GM21367 (cell line): ENCODE data around the gene KIF4B.
"Not testable (repeated sequence)": the region's sequence is repeated elsewhere in the genome, so short reads cannot be mapped to it uniquely, and the experiment has no call there.

ENCODE experiments used
- ATAC-seq: cut with Tn5 transposase; IDR thresholded peaks from one replicate; pipeline ENCODE4 v1.9.1; 2021; ENCODE audit not compliant: unreplicated experiment

Gene KIF4B, protein sequence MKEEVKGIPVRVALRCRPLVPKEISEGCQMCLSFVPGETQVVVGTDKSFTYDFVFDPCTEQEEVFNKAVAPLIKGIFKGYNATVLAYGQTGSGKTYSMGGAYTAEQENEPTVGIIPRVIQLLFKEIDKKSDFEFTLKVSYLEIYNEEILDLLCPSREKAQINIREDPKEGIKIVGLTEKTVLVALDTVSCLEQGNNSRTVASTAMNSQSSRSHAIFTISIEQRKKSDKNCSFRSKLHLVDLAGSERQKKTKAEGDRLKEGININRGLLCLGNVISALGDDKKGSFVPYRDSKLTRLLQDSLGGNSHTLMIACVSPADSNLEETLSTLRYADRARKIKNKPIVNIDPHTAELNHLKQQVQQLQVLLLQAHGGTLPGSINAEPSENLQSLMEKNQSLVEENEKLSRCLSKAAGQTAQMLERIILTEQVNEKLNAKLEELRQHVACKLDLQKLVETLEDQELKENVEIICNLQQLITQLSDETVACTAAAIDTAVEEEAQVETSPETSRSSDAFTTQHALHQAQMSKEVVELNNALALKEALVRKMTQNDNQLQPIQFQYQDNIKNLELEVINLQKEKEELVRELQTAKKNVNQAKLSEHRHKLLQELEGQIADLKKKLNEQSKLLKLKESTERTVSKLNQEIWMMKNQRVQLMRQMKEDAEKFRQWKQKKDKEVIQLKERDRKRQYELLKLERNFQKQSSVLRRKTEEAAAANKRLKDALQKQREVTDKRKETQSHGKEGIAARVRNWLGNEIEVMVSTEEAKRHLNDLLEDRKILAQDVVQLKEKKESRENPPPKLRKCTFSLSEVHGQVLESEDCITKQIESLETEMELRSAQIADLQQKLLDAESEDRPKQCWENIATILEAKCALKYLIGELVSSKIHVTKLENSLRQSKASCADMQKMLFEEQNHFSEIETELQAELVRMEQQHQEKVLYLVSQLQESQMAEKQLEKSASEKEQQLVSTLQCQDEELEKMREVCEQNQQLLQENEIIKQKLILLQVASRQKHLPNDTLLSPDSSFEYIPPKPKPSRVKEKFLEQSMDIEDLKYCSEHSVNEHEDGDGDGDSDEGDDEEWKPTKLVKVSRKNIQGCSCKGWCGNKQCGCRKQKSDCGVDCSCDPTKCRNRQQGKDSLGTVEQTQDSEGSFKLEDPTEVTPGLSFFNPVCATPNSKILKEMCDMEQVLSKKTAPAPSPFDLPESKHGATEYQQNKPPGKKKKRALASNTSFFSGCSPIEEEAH

DNA sequence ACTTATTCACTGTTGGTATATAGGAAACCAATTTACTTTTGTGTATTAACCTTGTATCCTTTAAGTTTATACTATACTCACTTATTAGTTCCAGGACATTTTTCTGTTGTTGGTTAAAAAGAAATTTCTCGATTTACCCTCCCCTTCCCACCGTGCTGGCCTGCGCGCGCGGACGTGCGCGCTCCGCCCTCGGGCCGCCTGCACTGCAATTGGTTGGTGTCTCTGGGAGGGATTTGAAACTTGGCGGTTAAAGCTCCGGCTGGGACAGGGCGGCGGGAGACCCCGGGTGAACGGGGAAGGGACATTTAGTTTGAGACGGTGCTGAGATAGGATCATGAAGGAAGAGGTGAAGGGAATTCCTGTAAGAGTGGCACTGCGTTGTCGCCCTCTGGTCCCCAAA lies at the start of gene KIF4B:
Gene KIF4B, plus strand, starts transcription at position 230 of the 400 bp plus-strand sequence. Its CDS starts 105 bp downstream, at position 335.
- no peak for ATAC-seq

GRCh38 chr5:154966081-154966841 lies 47.3 kb upstream of the KIF4B start:
- ATAC-seq = no peak

DNA sequence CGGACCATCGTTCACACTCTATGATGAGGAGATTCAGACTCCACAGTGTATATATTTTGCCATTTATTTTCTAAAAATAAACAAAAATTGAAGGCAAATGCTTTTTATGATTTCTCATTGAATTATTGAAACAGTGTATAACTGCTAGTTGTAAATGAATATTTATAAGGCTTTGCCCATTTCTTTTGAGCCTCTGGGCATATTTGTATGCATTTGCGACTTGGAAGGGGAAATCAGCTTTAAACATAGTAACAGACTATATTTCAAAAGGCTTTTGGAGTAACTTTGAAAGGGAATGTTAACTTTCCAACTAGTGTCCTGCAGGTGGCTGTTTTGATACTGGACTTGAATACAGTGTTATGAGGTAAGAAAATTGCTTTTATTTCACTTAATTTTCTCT lies 46.7 kb upstream of the KIF4B start:
- ATAC-seq = no peak

GRCh38 chr5:154967421-154968024 lies 46.0 kb upstream of the KIF4B start:
- no peak for ATAC-seq

GRCh38 chr5:154968953-154969352 lies 44.6 kb upstream of the KIF4B start:
- no peak for ATAC-seq

GRCh38 chr5:154970759-154971158 lies 42.8 kb upstream of the KIF4B start:
- ATAC-seq = no peak

DNA sequence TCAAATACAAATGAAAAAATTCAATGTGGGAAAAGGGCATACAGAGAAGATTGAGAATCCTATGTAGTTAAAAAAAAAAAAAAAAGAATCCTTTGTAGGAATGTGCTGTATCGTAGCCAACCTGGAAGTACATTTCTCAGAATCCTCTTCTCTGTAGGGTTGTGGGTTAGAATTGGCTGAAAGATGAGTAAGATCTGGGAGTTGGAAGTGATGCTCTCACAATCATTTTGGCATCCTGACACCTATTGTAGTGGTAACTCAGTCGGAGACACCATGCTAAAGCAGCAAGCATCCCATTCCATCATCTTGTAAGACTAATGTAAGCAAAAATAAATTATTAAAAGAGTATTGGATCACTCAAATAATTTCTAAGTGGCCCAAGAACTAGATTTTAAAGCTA lies 42.1 kb upstream of the KIF4B start:
- ATAC-seq = no peak

DNA sequence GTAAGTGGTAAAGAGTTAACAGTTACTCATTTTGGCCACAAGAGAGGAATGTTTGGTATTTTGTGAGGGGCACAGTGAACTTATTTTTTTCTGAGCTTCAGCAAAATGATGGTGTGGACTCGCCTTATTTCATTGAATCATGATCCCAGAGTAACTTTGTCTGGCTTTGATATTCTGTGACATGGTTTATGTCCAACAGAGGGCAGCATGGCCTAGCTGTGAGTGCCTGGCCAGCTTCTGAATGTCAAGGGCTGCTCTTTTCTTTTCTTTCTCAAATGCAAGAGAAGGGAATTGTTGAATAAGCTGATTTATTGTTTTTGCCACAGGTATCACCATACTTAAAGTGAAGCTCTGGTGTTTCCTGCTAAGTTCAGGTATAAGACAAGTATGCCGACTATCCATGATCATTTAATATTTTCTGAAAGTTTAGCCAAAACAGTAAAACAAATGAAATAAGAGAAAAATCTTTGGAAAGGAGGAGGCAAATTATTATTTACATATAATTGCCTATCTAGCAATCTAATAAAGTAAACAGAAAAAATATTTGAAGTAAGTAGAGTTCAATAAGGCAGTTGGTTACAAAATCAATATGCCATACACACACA lies 41.0 kb upstream of the KIF4B start:
- no peak for ATAC-seq

GRCh38 chr5:154976082-154976481 lies 37.5 kb upstream of the KIF4B start:
- not testable (repeated sequence) for ATAC-seq

DNA sequence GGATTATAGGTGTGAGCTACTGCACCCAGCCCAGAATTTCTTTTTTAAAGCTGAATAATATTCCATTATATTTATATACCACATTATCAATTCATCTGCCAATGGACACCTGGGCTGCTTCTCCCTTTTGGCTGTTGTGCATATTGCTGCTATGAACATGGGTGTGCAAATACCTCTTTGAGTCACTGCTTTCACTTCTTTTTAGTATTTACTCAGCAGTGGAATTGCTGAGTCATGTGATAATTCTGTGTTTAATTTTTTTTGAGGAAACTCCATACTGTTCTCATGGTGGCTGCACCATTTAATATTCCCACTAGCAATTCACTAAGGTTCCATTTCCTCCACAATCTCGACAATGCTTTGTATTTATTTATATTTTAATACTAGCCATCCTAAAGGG lies 36.1 kb upstream of the KIF4B start:
- ATAC-seq = no peak

DNA sequence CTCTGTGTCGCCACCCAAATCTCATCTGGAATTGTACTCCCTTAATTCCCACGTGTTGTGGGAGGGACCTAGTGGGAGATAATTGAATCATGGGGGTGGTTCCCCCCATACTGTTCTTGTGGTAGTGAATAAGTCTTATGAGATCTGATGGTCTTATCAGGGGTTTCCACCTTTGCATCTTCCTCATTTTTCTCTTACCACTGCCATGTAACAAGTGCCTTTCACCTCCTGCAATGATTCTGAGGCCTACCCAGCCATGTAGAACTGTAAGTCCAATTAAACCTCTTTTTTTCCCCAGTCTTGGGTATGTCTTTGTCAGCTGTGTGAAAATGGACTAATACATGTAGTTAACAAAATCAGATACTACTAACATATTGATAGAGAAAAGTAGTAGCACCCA lies 35.3 kb upstream of the KIF4B start:
- not testable (repeated sequence) for ATAC-seq

DNA sequence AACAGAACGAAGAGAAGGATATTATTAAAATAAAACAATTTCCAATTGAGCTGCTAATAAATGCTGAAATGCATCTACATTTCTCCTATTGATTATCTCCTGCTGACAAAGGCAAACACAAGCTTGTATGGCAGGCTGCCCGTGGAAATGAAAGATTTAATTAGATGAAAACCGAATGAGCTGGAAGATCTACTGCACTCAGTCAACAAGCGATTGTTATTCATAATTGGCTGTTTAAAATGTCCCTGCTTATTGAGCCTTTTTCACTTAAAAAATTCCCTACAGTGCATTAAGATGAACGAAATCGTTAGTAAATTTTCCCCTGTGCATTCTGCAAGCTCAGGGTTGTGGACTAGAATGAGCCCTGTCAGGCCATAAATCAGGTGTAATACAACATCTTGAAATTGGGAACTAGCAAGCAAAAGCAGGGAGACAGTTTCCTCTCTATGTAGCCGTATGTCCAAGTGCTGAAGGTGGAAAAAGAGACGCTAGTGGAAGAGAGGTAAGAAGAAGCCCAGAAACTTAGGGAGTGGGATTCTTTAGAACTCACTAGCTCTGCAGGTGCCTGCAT lies 28.5 kb upstream of the KIF4B start:
- ATAC-seq = no peak

DNA sequence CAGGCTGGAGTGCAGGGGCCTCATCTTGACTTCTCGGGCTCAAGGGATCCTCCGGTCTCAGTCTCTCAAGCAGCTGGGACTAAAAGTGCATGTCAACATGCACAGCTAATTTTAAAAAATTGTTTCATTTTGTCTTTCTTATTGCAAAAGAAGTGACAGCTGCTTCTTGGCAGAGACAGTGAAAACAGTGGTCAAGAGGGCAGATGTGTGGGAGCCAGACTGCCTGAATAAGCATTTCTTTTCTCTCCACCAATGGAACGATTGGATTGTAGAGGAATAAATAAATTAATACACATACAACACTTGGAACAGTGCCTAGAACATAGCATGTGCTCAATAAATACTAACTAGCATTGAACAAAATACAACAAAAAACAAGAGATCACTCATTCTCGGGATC lies 27.4 kb upstream of the KIF4B start:
- ATAC-seq = no peak

GRCh38 chr5:154989626-154990025 lies 23.9 kb upstream of the KIF4B start:
- no peak for ATAC-seq

- no peak for ATAC-seq
Measured at GRCh38 chr5:154993461-154993860, 20.1 kb upstream of the KIF4B start.

GRCh38 chr5:154995679-154996078 lies 17.9 kb upstream of the KIF4B start:
- ATAC-seq = no peak

DNA sequence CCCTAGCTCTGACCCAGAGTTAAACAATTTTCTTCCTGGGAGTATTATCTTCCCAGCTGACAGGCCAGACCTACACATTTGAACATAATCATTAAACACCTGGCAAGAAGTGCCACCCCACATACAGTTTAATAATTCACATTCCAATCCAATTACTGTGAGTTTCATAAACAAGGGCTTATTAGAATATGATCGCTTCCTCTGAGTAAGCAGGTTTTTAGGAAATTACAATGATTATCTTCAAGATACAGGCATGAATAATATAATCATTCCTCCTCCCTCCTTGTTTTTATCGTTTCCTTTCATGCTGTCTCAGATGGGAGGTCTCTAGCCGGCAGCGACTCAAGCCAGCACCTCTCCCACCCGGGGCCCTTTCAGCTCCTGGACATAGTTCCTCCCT lies 15.8 kb upstream of the KIF4B start:
- no peak for ATAC-seq

DNA sequence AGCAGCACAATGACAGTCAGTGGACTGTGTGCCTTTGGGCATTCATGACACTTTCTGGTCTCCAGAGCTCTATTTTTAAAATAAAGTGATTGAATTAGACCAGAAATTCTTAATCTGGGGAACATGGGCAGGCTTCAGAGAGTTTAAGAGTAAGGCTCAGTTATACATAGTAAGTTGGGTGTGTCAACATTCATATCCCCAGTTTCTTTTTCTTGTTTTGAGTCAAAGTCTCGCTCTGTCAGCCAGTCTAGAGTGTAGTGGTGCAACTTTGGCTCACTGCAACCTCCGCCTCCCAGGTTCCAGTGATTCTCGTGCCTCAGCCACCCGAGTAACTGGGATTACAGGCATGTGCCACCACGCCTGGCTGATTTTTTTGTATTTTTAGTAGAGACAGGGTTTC lies 13.7 kb upstream of the KIF4B start:
- peak; percentile 64 for ATAC-seq

DNA sequence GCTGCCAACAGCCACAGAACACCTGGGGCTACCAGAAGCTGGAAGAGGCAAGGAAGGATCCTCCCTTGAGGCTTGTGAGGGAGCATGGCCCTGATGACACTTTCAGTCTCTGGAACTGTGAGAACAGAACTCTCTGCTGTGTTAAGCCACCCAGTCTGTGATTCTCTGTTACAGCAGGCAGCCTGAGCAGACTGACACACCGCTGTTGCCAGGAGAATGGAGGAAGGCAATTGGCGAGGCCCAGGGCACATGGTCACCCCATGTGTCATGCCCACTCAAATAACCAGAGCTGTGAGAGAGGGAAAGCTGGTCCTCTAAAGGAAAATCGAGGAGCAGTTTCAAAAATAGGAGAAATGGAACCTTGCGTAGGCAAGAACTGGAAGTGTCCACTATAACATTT lies 12.0 kb upstream of the KIF4B start:
- no peak for ATAC-seq
